H9 (cell line): ENCODE measurements around the gene BIRC7. TPM values are rescaled to one million over a fixed set of nuclear protein-coding genes. Genes with fewer than 3 reads are reported as not detected.

Experiments used
- DNase-seq: peaks from one replicate; pipeline ENCODE4 v3.0.0-alpha.2; 2017
- H2AFZ ChIP-seq: one replicate; pipeline ENCODE4 v1.6.1; 2013; ENCODE audit warnings: mild to moderate bottlenecking, low read length, control low read depth, moderate library complexity
- H2AK5ac ChIP-seq: 2 replicates; pipeline ENCODE4 v1.6.1; 2013; ENCODE audit warnings: low read length, control low read depth, mixed read lengths; ENCODE audit not compliant: insufficient read length
- H2BK120ac ChIP-seq: one replicate; pipeline ENCODE4 v1.6.1; 2013; ENCODE audit warnings: low read depth, mild to moderate bottlenecking, low read length, control low read depth, inconsistent platforms; ENCODE audit not compliant: poor library complexity, severe bottlenecking
- H2BK12ac ChIP-seq: 2 replicates; pipeline ENCODE4 v1.6.1; 2013; ENCODE audit warnings: low read length, control low read depth, mixed read lengths, low read depth; ENCODE audit not compliant: insufficient read length
- H2BK15ac ChIP-seq: 2 replicates; pipeline ENCODE4 v1.6.1; 2013; ENCODE audit warnings: low read depth, low read length, control low read depth
- H2BK20ac ChIP-seq: one replicate; pipeline ENCODE4 v1.6.1; 2013; ENCODE audit warnings: low read depth, mild to moderate bottlenecking, low read length, control low read depth, inconsistent platforms; ENCODE audit not compliant: poor library complexity, severe bottlenecking
- H2BK5ac ChIP-seq: 2 replicates; pipeline ENCODE4 v1.6.1; 2013; ENCODE audit warnings: low read length, control low read depth, mixed read lengths; ENCODE audit not compliant: insufficient read length
- H3K14ac ChIP-seq: 2 replicates; pipeline ENCODE4 v1.6.1; 2013; ENCODE audit warnings: low read length, control low read depth; ENCODE audit not compliant: insufficient read depth
- H3K18ac ChIP-seq: 2 replicates; pipeline ENCODE4 v1.6.1; 2013; ENCODE audit warnings: low read depth, mild to moderate bottlenecking, mixed read lengths, low read length, control low read depth; ENCODE audit not compliant: insufficient read length
- H3K23ac ChIP-seq: 2 replicates; pipeline ENCODE4 v1.6.1; 2013; ENCODE audit warnings: low read length, control low read depth, mixed read lengths, low read depth; ENCODE audit not compliant: insufficient read length
- H3K23me2 ChIP-seq: 2 replicates; pipeline ENCODE4 v1.6.1; 2013; ENCODE audit warnings: low read depth, mild to moderate bottlenecking, mixed read lengths, low read length, control low read depth; ENCODE audit not compliant: insufficient read length, poor library complexity, severe bottlenecking
- H3K27ac ChIP-seq: 2 replicates; pipeline ENCODE4 v1.5.1; 2013; ENCODE audit warnings: low read length, control low read depth, mixed read lengths, low read depth; ENCODE audit not compliant: insufficient read length
- H3K27me3 ChIP-seq: 2 replicates; pipeline ENCODE4 v1.6.1; 2013; ENCODE audit warnings: low read length, control low read depth, inconsistent platforms; ENCODE audit not compliant: insufficient read depth
- H3K4ac ChIP-seq: 2 replicates; pipeline ENCODE4 v1.6.1; 2013; ENCODE audit warnings: low read depth, mild to moderate bottlenecking, control low read depth, inconsistent platforms, low read length, moderate library complexity
- H3K4me1 ChIP-seq: 2 replicates; pipeline ENCODE4 v1.6.1; 2013; ENCODE audit warnings: low read length, control low read depth, inconsistent platforms; ENCODE audit not compliant: insufficient read depth
- H3K4me2 ChIP-seq: 2 replicates; pipeline ENCODE4 v1.6.1; 2013; ENCODE audit warnings: low read length, control low read depth, mixed read lengths; ENCODE audit not compliant: insufficient read length, insufficient read depth
- H3K56ac ChIP-seq: 2 replicates; pipeline ENCODE4 v1.6.1; 2013; ENCODE audit warnings: low read depth, mild to moderate bottlenecking, mixed read lengths, low read length, control low read depth; ENCODE audit not compliant: insufficient read length
- H3K79me1 ChIP-seq: 2 replicates; pipeline ENCODE4 v1.6.1; 2013; ENCODE audit warnings: low read depth, mild to moderate bottlenecking, moderate library complexity, low read length, control low read depth, inconsistent platforms; ENCODE audit not compliant: insufficient read depth, poor library complexity, severe bottlenecking
- H3K79me2 ChIP-seq: 2 replicates; pipeline ENCODE4 v1.6.1; 2013; ENCODE audit warnings: low read length, control low read depth, inconsistent platforms; ENCODE audit not compliant: insufficient read depth
- H3K9ac ChIP-seq: 2 replicates; pipeline ENCODE4 v1.6.1; 2013; ENCODE audit warnings: low read length, control low read depth, mixed read lengths; ENCODE audit not compliant: insufficient read length; ENCODE audit errors: extremely low read depth
- H3K9me3 ChIP-seq: one replicate; pipeline ENCODE4 v1.6.1; 2013; ENCODE audit warnings: low read depth, low read length, inconsistent platforms; ENCODE audit not compliant: control insufficient read depth
- H3T11ph ChIP-seq: one replicate; pipeline ENCODE4 v1.6.1; 2013; ENCODE audit warnings: mild to moderate bottlenecking, low read length, control low read depth, inconsistent platforms
- H4K20me1 ChIP-seq: one replicate; pipeline ENCODE4 v1.6.1; 2013; ENCODE audit not compliant: control insufficient read depth, insufficient read length, insufficient read depth
- H4K5ac ChIP-seq: 2 replicates; pipeline ENCODE4 v1.6.1; 2013; ENCODE audit warnings: low read depth, mild to moderate bottlenecking, mixed read lengths, low read length, control low read depth; ENCODE audit not compliant: insufficient read length
- H4K8ac ChIP-seq: replicated peaks from 2 replicates; pipeline ENCODE4 v1.6.1; 2013; ENCODE audit warnings: low read length, control low read depth, mixed read lengths, low read depth; ENCODE audit not compliant: insufficient read length
- H4K91ac ChIP-seq: 2 replicates; pipeline ENCODE4 v1.6.1; 2013; ENCODE audit warnings: low read depth, mild to moderate bottlenecking, moderate library complexity, mixed read lengths, low read length, control low read depth; ENCODE audit not compliant: insufficient read length
- H3K27ac Mint-ChIP-seq, 3 experiments: 2 replicates in 2 of 3; 3 replicates in 1 of 3; pipeline ENCODE4 v1.8.0; 2020 to 2021; ENCODE audit warnings: mixed read lengths in 3 of 3, mild to moderate bottlenecking in 1 of 3, moderate library complexity in 1 of 3
- H3K27me3 Mint-ChIP-seq: 2 replicates; pipeline ENCODE4 v1.8.0; 2021; ENCODE audit warnings: low read depth, mild to moderate bottlenecking, moderate library complexity, mixed read lengths
- H3K36me3 Mint-ChIP-seq, 3 experiments: 2 replicates in 2 of 3; 3 replicates in 1 of 3; pipeline ENCODE4 v1.8.0; 2020 to 2021; ENCODE audit warnings: low read depth in 3 of 3, mixed read lengths in 3 of 3; ENCODE audit not compliant: insufficient read depth in 1 of 3
- H3K4me1 Mint-ChIP-seq, 2 experiments: 2 replicates each; pipeline ENCODE4 v1.8.0; 2020; ENCODE audit warnings: mixed read lengths in 2 of 2
- H3K4me3 Mint-ChIP-seq, 2 experiments: 2 replicates in 1 of 2; 3 replicates in 1 of 2; pipeline ENCODE4 v1.8.0; 2020 to 2021; ENCODE audit warnings: mild to moderate bottlenecking in 2 of 2, mixed read lengths in 2 of 2, moderate library complexity in 1 of 2
- H3K9me3 Mint-ChIP-seq, 2 experiments: 2 replicates in 1 of 2; 3 replicates in 1 of 2; pipeline ENCODE4 v1.8.0; 2020; ENCODE audit warnings: mild to moderate bottlenecking in 2 of 2, mixed read lengths in 2 of 2, moderate library complexity in 1 of 2
- WGBS: extraction: QIAGEN DNeasy Blood & Tissue Kit; methylation state at CpG from one replicate; pipeline ENCODE4 v1.1.7; 2013; ENCODE audit warnings: missing lambda C conversion rate, low lambda C conversion rate, mixed read lengths; ENCODE audit not compliant: insufficient read length; ENCODE audit errors: extremely low coverage; 5-methylcytosine and 5-hydroxymethylcytosine counted together
- total RNA-seq: library from RNA; stranded (reverse); gene quantifications from 2 replicates; pipeline ENCODE4 v1.2.1, GENCODE V29; 2021
- TF ChIP-seq, protein P1 (sequence below): fragments of 200-600 bp; sonication (generic); conservative IDR thresholded peaks from 3 replicates; pipeline ENCODE4 v1.8.0; 2021; ENCODE audit warnings: antibody characterized with exemption, mild to moderate bottlenecking

Gene BIRC7
- total RNA-seq, 1 experiment from 2014 or later: not detected

DNA sequence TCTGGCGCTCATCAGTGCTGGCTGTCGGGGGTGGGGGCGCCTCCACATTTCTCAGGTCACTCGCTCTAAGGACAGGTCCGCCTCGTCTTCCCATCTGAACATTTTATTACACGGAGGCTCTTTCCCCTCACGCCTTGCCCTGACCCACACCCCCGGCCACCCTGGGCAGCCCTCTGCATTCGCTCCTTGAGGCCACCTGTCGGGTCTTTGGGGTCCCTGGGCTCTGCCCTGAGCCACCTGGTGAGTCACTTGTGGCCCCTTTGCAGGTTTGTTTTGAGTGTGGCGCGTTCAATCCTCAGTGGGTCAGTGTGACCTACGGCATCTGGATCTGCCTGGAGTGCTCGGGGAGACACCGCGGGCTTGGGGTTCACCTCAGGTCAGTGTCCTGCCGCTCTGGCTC lies 40.1 kb downstream of the BIRC7 start:
- H3K56ac ChIP-seq: no peak overlapping the region
- no peak overlapping the region for H3K23ac ChIP-seq
- H3K9me3 Mint-ChIP-seq: no peaks in the 10 kb centered on the region
- no peak overlapping the region for H2BK12ac ChIP-seq
- H3K14ac ChIP-seq: no peak overlapping the region
- H3K9ac ChIP-seq: no peak overlapping the region
- H3K27me3 ChIP-seq: no peaks in the 10 kb centered on the region
- no peak overlapping the region for H3K27ac Mint-ChIP-seq
- no peaks in the 10 kb centered on the region for H3K27me3 Mint-ChIP-seq
- H2BK20ac ChIP-seq: no peak overlapping the region
- WGBS: no CpG with 5 or more reads among the region's 18 CpGs
- H3K27ac ChIP-seq: no peak overlapping the region
- no peak overlapping the region for H2BK5ac ChIP-seq
- H3K18ac ChIP-seq: no peak overlapping the region
- no peak overlapping the region for H3K4me2 ChIP-seq
- no peak overlapping the region for H2BK15ac ChIP-seq
- H3K9me3 ChIP-seq: no peaks in the 10 kb centered on the region
- no peak overlapping the region for H2BK120ac ChIP-seq
- no peak overlapping the region for H3T11ph ChIP-seq
- TF ChIP-seq, protein P1, sequence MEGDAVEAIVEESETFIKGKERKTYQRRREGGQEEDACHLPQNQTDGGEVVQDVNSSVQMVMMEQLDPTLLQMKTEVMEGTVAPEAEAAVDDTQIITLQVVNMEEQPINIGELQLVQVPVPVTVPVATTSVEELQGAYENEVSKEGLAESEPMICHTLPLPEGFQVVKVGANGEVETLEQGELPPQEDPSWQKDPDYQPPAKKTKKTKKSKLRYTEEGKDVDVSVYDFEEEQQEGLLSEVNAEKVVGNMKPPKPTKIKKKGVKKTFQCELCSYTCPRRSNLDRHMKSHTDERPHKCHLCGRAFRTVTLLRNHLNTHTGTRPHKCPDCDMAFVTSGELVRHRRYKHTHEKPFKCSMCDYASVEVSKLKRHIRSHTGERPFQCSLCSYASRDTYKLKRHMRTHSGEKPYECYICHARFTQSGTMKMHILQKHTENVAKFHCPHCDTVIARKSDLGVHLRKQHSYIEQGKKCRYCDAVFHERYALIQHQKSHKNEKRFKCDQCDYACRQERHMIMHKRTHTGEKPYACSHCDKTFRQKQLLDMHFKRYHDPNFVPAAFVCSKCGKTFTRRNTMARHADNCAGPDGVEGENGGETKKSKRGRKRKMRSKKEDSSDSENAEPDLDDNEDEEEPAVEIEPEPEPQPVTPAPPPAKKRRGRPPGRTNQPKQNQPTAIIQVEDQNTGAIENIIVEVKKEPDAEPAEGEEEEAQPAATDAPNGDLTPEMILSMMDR: no peak
- no peak overlapping the region for H3K4ac ChIP-seq
- H3K23me2 ChIP-seq: no peaks in the 10 kb centered on the region
- H2AFZ ChIP-seq: no peak overlapping the region
- 0 out of 2 replicates have a peak, but pooled peaks cover 2% of the 10 kb centered on the region for H3K4me1 ChIP-seq
- no peak for DNase-seq
- peaks cover 14% of the 10 kb centered on the region for H3K79me1 ChIP-seq
- H4K8ac ChIP-seq: no peak overlapping the region
- H3K36me3 Mint-ChIP-seq: peaks cover 13 to 47% (median 42%) of the 10 kb centered on the region in 3 experiments
- no peak overlapping the region for H2AK5ac ChIP-seq
- peaks cover 27% of the 10 kb centered on the region; the same call in 1 of the 2 replicates for H3K79me2 ChIP-seq
- H3K4me3 Mint-ChIP-seq: no peak overlapping the region
- no peak overlapping the region for H4K5ac ChIP-seq
- no peak overlapping the region for H4K91ac ChIP-seq
- peaks cover 12% of the 10 kb centered on the region in 2 experiments; a peak in 3 of 4 replicates for H3K4me1 Mint-ChIP-seq
- no peaks in the 10 kb centered on the region for H4K20me1 ChIP-seq
